ENCODE results near the gene NCR1.

GRCh38 chr19:54949412-54949811 is 43.5 kb downstream of the NCR1 start:
- TF ChIP-seq CTCF (IDR thresholded peaks at IDR 0.05) (no peak), POLR2A (IDR thresholded peaks at IDR 0.05) (no peak)
